GM21390 (cell line): ENCODE results near the gene SCAANT1.

Experiments
- ATAC-seq: cut with Tn5 transposase; IDR thresholded peaks from one replicate; pipeline ENCODE4 v1.9.1; 2021; ENCODE audit not compliant: unreplicated experiment

Gene SCAANT1

GRCh38 chr3:63905731-63906620, 6.2 kb downstream of the SCAANT1 start:
- ATAC-seq = no peak

GRCh38 chr3:63900459-63900858, 11.7 kb downstream of the SCAANT1 start:
- no peak for ATAC-seq

DNA sequence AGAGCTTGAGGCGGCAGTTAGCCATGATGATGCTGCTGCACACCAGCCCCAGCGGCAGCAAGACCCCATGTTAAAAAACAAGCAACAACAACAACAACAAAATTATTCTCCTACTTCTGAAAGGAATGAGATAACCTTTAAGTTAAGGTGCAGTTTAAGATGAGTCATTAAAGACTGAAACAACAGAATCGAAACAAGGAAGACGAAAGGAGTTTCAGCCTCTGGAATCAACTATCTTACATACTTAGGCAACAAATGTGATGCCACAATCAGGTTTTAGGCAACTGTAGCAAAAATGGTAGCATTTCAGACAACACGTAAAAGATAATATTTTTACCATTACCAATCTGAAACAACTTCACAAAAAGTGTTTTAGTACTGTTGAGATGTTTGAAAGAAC, 12.2 kb downstream of the SCAANT1 start:
- ATAC-seq = no peak

DNA sequence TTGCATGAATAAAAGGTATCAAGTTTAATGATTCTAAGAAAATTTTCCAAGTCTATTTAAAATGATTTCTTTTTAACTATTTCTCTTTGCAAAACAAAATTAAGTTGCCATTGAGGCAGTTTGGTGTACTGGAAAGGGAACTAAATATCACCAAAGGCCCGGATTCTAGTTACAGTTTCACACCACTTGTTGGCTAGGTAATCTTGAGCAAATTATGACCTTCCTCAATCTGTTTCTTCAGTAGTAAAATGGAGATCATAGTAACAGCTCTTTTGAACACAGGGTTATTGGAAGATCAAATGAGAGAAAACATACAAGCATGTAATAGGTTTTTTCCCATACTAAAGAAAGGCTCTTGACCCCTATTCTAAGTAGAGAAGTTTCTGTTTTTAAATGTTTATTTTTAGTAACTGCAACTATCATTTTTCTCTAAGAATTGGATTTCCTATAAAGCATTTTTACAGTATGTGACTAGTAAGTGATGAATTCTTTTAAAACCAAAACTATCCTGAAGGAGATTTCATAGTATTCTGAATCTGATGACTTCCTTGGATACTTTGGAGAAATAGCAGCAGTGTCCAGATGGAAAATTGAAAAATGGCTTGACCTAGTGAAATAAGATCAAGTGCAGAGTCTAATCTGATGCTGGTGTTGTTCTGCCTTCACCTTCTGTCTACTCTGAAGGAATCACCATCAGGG, 15.7 kb downstream of the SCAANT1 start:
- peak; percentile 74 for ATAC-seq

GRCh38 chr3:63895422-63896189, 16.6 kb downstream of the SCAANT1 start:
- ATAC-seq = no peak

DNA sequence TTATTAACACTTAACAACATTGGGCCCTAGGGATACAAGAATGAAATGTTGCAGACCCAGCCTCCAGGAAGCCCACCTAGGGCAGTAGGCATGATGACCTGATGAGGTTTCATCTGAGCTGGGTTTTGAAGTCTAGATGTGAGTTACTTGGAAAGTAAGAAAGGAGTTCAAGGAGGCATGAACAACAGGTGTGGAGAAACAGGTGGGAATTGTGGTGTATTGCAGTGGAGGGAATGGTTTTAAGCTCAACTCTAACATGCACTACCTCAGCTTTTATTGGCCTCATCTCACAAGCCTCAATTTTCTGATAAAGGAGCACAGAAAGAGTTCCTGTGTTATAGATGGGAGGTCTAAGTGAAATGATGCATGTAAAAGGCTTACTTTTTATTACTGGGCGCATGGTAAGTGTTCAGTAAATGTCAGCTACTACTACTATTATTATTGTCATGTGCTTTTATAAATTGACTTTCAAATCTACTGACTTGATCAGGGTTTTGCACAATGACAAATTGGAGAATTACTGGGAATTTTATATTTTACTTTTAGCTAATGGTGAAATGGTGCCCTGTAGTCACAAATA, 19.3 kb downstream of the SCAANT1 start:
- no peak for ATAC-seq

- ATAC-seq = no peak
Measured at GRCh38 chr3:63891518-63891917, 20.7 kb downstream of the SCAANT1 start.

DNA sequence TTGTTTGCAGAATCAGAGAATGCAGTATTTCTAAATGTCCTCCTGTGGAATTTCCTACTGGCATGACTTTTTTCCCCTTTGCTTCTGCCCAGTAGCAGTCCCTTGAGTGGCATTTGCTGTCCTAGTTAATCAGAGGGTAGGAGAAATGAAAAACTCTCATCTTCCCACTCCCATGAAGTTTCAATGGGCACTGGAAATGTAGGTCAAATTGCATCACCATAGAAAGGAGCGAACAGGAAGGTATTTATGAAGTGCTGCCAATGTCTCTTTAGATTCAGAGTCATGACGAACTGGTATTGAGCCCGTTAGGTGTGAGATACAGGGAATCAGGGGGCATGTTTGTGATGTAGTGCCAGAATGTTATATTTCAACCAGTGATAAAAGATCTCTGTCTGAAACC, 25.3 kb downstream of the SCAANT1 start:
- ATAC-seq = no peak

GRCh38 chr3:63880653-63881052, 31.5 kb downstream of the SCAANT1 start:
- ATAC-seq = no peak

DNA sequence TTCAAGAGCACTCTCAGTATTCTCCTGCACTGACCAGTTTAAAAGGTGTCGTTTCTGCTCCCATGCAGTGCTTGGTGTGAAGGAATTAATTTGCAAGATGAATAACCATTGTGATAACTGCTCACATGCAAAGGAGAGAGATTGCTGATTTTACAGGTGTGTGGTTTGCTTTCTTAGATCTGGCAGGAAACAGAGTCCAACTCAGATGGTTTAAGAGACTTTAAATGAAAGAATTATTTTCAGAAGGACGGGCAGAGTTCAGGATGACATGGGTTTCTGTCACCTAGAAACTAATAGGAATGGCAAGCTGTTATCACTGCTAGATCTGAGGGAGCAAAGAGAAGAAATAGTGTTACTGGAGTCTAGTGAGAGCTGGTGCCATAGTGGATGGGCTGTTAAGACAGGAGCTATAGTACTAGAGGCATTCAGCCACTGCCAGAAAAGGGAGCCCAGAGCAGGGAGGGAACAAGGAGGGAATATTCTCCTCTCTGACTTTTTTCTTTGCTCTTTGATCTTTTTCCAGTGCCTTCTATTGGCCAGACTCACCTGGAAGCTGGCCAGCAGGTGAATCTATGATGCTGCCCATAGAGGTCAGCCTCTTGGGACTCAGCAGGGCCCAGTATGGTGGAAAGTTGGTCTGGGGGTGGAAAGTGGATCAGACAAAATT, 33.7 kb downstream of the SCAANT1 start:
- no peak for ATAC-seq

GRCh38 chr3:63877737-63878393, 34.3 kb downstream of the SCAANT1 start:
- no peak for ATAC-seq

GRCh38 chr3:63876260-63876659, 35.9 kb downstream of the SCAANT1 start:
- no peak for ATAC-seq

GRCh38 chr3:63875510-63875909, 36.7 kb downstream of the SCAANT1 start:
- no peak for ATAC-seq

GRCh38 chr3:63874769-63875168, 37.4 kb downstream of the SCAANT1 start:
- ATAC-seq = no peak

GRCh38 chr3:63872135-63872924, 39.9 kb downstream of the SCAANT1 start:
- ATAC-seq = no peak

DNA sequence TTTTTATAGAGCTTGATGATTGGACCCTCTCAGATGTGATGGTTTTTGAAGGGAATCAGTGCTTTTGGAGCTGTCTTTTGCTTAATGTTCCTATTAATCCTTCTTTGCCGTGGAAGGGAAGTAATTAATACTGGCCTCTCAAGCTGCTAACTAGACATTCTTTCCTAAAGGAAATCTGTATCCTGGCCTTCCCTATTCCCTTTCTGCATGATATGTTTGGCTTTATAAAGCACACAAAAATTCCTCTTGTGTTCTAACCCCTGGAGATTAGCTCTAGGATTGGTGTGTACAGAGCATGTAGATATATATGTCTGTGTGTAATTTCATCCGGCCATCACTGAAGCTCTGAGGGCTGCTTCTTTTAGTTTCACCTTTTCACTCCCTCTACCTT, 41.6 kb downstream of the SCAANT1 start:
- no peak for ATAC-seq

DNA sequence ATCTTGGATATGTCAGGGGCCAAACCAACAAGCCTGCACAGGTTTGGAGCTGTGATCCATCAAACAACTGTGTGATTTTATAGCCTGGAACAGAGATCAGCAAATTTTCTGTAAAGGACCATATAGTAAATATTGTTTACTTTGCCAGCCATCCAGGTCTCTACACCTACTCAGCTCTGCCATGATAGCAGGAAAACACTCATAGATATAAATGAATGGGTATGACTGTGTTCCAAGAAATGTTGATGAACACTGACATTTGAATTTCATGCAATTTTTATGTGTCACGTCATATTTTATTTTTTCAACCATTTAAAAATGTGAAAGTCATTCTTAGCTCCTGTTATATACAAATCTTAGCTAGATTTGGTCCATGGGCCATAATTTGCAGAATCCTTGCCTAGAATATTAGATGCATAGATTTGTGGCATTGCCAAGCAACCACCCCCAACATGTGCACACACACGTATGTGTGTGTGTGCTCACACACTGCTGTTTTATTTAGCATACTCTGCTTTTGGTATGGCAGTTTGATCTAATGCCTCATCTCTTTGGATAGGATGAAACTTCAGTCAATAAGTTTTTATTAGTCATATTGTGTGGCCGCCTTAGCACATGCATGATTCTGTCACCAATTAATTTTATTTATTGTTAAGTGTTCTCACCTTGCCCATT, 42.1 kb downstream of the SCAANT1 start:
- ATAC-seq = no peak

DNA sequence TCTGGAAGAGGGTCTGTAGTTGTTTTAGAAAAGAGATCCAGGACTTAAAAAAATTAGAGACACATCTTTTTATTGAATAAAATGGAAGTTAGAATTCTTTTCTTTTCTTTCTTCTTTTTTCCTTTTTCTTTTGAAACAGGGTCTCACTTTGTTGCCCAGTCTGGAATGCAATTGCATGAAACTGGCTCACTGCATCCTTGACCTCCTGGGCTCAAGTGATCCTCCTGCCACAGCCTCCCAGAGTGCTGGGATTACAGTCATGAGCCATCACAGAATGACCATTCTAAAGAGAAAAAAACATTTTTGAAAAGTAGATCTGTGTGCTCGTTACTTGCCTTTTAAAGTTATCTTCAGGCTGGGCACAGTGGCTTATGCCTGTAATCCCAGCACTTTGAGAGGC, 45.0 kb downstream of the SCAANT1 start:
- no peak for ATAC-seq

DNA sequence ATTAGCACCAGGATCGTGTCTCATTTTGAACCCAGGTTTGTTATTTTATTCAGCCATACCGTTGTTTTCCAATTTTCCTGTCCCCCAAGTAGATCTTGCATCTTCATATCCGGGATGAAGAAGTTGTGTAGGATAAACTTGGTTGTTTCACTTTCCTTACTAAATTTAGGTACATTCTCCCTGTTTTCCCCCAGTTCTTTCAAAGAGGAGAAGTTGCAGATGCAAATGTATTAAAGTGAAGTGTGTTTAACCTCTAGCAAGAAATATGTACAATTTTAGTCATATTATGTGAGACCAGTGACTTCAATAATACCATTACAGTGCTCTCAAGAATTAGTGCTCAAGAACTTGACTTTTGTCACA, 47.2 kb downstream of the SCAANT1 start:
- no peak for ATAC-seq
